ENCODE measurements around the gene PDGFD. TPM values are rescaled to one million over a fixed set of nuclear protein-coding genes. Genes with fewer than 3 reads are reported as not detected.

The PDGFD gene
- total and polyA plus RNA-seq, 2 donors (not counting 1 experiment from before 2014, with no cell fraction given): 1.3 TPM

DNA sequence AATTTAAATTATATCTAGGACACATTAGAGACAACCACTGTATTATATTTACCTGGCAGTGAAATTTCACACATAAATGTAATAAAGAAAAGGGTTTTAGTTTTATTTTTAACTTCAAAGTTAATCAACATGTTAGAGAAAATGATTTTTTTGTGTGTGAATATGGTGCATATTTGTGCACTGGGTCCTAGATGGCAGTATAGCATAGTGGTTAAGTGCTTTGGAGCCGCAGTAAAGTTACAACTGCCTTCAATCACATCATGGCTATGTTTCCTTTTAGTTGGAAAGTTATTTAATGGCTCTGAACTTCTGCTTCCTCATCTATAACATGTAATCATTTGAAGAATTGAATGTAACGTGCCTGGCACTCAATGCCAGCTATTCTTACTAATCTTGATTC is 236.4 kb downstream of the PDGFD start:
- no peak for TF ChIP-seq EZH2 (IDR thresholded peaks at IDR 0.05; ENCODE audit: low read length, missing control alignments)
- TF ChIP-seq, protein P1, sequence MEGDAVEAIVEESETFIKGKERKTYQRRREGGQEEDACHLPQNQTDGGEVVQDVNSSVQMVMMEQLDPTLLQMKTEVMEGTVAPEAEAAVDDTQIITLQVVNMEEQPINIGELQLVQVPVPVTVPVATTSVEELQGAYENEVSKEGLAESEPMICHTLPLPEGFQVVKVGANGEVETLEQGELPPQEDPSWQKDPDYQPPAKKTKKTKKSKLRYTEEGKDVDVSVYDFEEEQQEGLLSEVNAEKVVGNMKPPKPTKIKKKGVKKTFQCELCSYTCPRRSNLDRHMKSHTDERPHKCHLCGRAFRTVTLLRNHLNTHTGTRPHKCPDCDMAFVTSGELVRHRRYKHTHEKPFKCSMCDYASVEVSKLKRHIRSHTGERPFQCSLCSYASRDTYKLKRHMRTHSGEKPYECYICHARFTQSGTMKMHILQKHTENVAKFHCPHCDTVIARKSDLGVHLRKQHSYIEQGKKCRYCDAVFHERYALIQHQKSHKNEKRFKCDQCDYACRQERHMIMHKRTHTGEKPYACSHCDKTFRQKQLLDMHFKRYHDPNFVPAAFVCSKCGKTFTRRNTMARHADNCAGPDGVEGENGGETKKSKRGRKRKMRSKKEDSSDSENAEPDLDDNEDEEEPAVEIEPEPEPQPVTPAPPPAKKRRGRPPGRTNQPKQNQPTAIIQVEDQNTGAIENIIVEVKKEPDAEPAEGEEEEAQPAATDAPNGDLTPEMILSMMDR (conservative IDR thresholded peaks at IDR 0.05 in 1 of 2, IDR thresholded peaks at IDR 0.05 in 1 of 2; ENCODE audit: low read depth in 1 of 2, low read length in 2 of 2): peak; percentile 23 to 61
- Histone ChIP-seq H3K9ac (ENCODE audit: insufficient read depth, low read length) (no peak overlapping the region), H4K20me1 (ENCODE audit: control insufficient read depth, extremely low read depth, insufficient read depth, low read length) (no peaks in the 10 kb centered on the region), H3K9me3 (ENCODE audit: control insufficient read depth, insufficient read depth, low read depth, low read length) (no peaks in the 10 kb centered on the region), H3K36me3 (ENCODE audit: control insufficient read depth, insufficient read depth, low read length) (no peaks in the 10 kb centered on the region), H3K27ac (ENCODE audit: insufficient read depth, low read length) (no peak overlapping the region), H2AFZ (ENCODE audit: low read length) (no peak overlapping the region), H3K4me3 (replicated peaks in 1 of 4; ENCODE audit: control extremely low read depth in 1 of 4, insufficient read depth in 1 of 4, low read depth in 3 of 4, low read length in 4 of 4) (no peak overlapping the region), H3K27me3 (ENCODE audit: control insufficient read depth, insufficient read depth, low read length) (no peaks in the 10 kb centered on the region), H3K4me1 (ENCODE audit: control insufficient read depth, extremely low read depth, insufficient read depth, low read length) (no peaks in the 10 kb centered on the region), H3K4me2 (ENCODE audit: extremely low read depth, insufficient read depth, low read length) (no peak overlapping the region), H3K79me2 (ENCODE audit: control insufficient read depth, insufficient read depth, low read length) (no peaks in the 10 kb centered on the region)
- peak in 1 of 2 donors; percentile 67 for DNase-seq (ENCODE audit: low read depth in 2 of 2)

DNA sequence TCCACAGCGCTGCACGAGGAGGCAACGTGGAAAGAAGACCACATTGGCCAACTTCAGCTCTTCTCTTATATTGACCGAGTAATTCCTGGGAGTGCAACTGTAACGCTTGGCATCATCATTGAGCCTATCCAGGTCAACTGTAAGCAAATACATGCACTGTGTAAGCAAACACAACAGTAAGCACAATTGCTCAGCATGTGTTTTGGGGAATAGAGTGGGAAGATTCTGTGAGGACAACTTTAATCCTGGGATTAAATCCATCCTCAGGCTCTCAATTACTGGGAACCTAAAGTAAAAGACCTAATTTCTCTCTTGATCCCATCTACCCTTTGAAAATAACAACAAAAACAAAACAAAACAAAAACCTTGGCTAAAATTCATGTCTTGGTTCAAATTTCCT is 237.0 kb downstream of the PDGFD start:
- no peaks in the 10 kb centered on the region for H3K36me3 ChIP-seq (ENCODE audit: control insufficient read depth, insufficient read depth, low read length)
- no peaks in the 10 kb centered on the region for H3K4me1 ChIP-seq (ENCODE audit: control insufficient read depth, extremely low read depth, insufficient read depth, low read length)
- no peaks in the 10 kb centered on the region for H3K79me2 ChIP-seq (ENCODE audit: control insufficient read depth, insufficient read depth, low read length)
- H2AFZ ChIP-seq (ENCODE audit: low read length): no peak overlapping the region
- H3K4me2 ChIP-seq (ENCODE audit: extremely low read depth, insufficient read depth, low read length): no peak overlapping the region
- no peak for TF ChIP-seq EZH2 (IDR thresholded peaks at IDR 0.05; ENCODE audit: low read length, missing control alignments)
- TF ChIP-seq, protein P1 (conservative IDR thresholded peaks at IDR 0.05 in 1 of 2, IDR thresholded peaks at IDR 0.05 in 1 of 2; ENCODE audit: low read depth in 1 of 2, low read length in 2 of 2): no peak
- no peak overlapping the region for H3K9ac ChIP-seq (ENCODE audit: insufficient read depth, low read length)
- H3K27me3 ChIP-seq (ENCODE audit: control insufficient read depth, insufficient read depth, low read length): no peaks in the 10 kb centered on the region
- no peaks in the 10 kb centered on the region for H3K9me3 ChIP-seq (ENCODE audit: control insufficient read depth, insufficient read depth, low read depth, low read length)
- no peak overlapping the region for H3K27ac ChIP-seq (ENCODE audit: insufficient read depth, low read length)
- no peak overlapping the region for H3K4me3 ChIP-seq (replicated peaks in 1 of 4; ENCODE audit: control extremely low read depth in 1 of 4, insufficient read depth in 1 of 4, low read depth in 3 of 4, low read length in 4 of 4)
- H4K20me1 ChIP-seq (ENCODE audit: control insufficient read depth, extremely low read depth, insufficient read depth, low read length): no peaks in the 10 kb centered on the region
- no peak for DNase-seq (ENCODE audit: low read depth in 2 of 2)

DNA sequence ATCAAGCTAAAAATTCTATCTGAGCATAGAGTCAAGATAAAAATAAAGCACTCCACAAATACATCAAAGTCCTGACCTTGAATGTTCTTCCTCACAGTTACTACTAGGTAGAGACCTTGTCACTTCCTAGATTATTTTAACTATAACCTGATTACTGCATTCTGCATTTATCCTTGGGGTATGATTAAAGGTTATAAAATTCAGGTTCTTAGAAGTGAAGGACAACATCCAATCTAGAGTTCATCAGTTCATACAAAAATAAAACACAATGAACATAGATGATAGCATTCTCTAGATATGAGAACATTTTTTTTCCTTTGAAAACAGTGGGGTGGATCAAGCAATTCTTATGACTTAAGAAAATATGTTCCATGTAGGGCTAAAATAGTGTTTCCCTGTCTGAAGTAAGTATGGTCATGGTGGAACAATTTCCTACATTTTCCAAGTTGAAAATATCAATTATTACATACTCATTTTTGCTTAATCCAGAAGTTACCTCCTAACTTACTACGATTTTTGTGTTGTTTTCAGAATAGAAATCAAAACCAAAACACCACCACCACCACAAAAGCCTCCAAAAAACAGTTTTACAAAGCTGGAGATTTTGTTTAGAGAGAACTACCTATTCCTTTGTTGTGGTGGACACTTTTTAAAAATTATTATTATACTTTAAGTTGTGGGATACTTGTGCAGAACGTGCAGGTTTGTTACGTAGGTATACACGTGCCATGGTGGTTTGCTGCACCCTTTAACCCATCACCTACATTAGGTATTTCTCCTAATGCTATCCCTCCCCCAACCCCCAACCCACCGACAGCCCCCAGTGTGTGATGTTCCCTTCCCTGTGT is 239.6 kb downstream of the PDGFD start:
- Histone ChIP-seq H3K27ac (ENCODE audit: insufficient read depth, low read length) (no peak overlapping the region), H3K4me1 (ENCODE audit: control insufficient read depth, extremely low read depth, insufficient read depth, low read length) (no peaks in the 10 kb centered on the region), H4K20me1 (ENCODE audit: control insufficient read depth, extremely low read depth, insufficient read depth, low read length) (no peaks in the 10 kb centered on the region), H3K4me2 (ENCODE audit: extremely low read depth, insufficient read depth, low read length) (no peak overlapping the region), H2AFZ (ENCODE audit: low read length) (no peak overlapping the region), H3K79me2 (ENCODE audit: control insufficient read depth, insufficient read depth, low read length) (no peaks in the 10 kb centered on the region), H3K9ac (ENCODE audit: insufficient read depth, low read length) (no peak overlapping the region), H3K36me3 (ENCODE audit: control insufficient read depth, insufficient read depth, low read length) (no peaks in the 10 kb centered on the region), H3K4me3 (replicated peaks in 1 of 4; ENCODE audit: control extremely low read depth in 1 of 4, insufficient read depth in 1 of 4, low read depth in 3 of 4, low read length in 4 of 4) (no peak overlapping the region), H3K27me3 (ENCODE audit: control insufficient read depth, insufficient read depth, low read length) (no peaks in the 10 kb centered on the region), H3K9me3 (ENCODE audit: control insufficient read depth, insufficient read depth, low read depth, low read length) (no peaks in the 10 kb centered on the region)
- peak in 1 of 2 donors; percentile 55 for DNase-seq (ENCODE audit: low read depth in 2 of 2)
- no peak for TF ChIP-seq EZH2 (IDR thresholded peaks at IDR 0.05; ENCODE audit: low read length, missing control alignments)
- TF ChIP-seq, protein P1 (conservative IDR thresholded peaks at IDR 0.05 in 1 of 2, IDR thresholded peaks at IDR 0.05 in 1 of 2; ENCODE audit: low read depth in 1 of 2, low read length in 2 of 2): no peak
